Measurements from ENCODE around the gene ASPHD2. TPM values are rescaled to one million over a fixed set of nuclear protein-coding genes. Genes with fewer than 3 reads are reported as not detected.

The ASPHD2 gene
- total RNA-seq, 3 donors from 2014 or later = 2.7 to 3.7 (median 3.5) TPM

GRCh38 chr22:26489447-26490036, 60.5 kb downstream of the ASPHD2 start:
- intact Hi-C loops (cut with DNase I, micrococcal nuclease) = no loop called here

GRCh38 chr22:26492220-26492619, 63.2 kb downstream of the ASPHD2 start:
- no peak for TF ChIP-seq CTCF (IDR thresholded peaks at IDR 0.05)
- Histone ChIP-seq H3K4me1 (ENCODE audit: low read depth) (no peaks in the 10 kb centered on the region), H3K4me3 (no peak overlapping the region), H3K36me3 (ENCODE audit: low read depth) (peaks cover 15% of the 10 kb centered on the region), H3K9me3 (no peaks in the 10 kb centered on the region)
- intact Hi-C loops (cut with DNase I, micrococcal nuclease) = no loop called here
- no peak for ATAC-seq
- no peak for DNase-seq

More at GRCh38 chr22:26489447-26490036, 60.5 kb downstream of the ASPHD2 start:
- Histone ChIP-seq H3K4me1 (ENCODE audit: low read depth) (peaks cover 7% of the 10 kb centered on the region), H3K4me3 (no peak overlapping the region), H3K9me3 (no peaks in the 10 kb centered on the region), H3K36me3 (ENCODE audit: low read depth) (peaks cover 7% of the 10 kb centered on the region)
- ATAC-seq (no peak), DNase-seq (no peak)
- TF ChIP-seq CTCF (IDR thresholded peaks at IDR 0.05) = no peak

- peaks cover 24% of the 10 kb centered on the region for H3K36me3 ChIP-seq (ENCODE audit: low read depth)
- ATAC-seq (no peak), DNase-seq (no peak)
- no peak overlapping the region for H3K4me3 ChIP-seq
- no peaks in the 10 kb centered on the region for H3K4me1 ChIP-seq (ENCODE audit: low read depth)
- intact Hi-C loops (cut with DNase I, micrococcal nuclease) = no loop called here
- H3K9me3 ChIP-seq = no peaks in the 10 kb centered on the region
- no peak for TF ChIP-seq CTCF (IDR thresholded peaks at IDR 0.05)
Measured at GRCh38 chr22:26494506-26494905, 65.4 kb downstream of the ASPHD2 start.

Other genes starting within 250 kb of the ASPHD2 start
- gene HPS4, start 54.5 kb downstream of the ASPHD2 start, total RNA-seq = 10 to 100 TPM; 28.6 to 29.2 (median 28.9) TPM
- gene SRRD, start 54.6 kb downstream of the ASPHD2 start, total RNA-seq = 10 to 100 TPM; 11.1 to 19.1 (median 11.2) TPM
- 10 to 100 TPM; 26.2 to 39.1 (median 34.6) TPM for gene TFIP11, start 83.2 kb downstream of the ASPHD2 start, total RNA-seq
- gene TPST2, start 160.9 kb downstream of the ASPHD2 start, total RNA-seq = 10 to 100 TPM in 2 of 3 donors, 1 to 10 TPM in 1; 9.2 to 13.9 (median 11.7) TPM
- 1 to 10 TPM in 1 of 3 donors, not detected in 2; 1.0 TPM for gene CRYBB1, start 188.8 kb downstream of the ASPHD2 start, total RNA-seq
- not detected for gene CRYBA4, start 192.7 kb downstream of the ASPHD2 start, total RNA-seq
- gene MIAT, start 228.3 kb downstream of the ASPHD2 start, total RNA-seq = 1 to 10 TPM; 3.3 to 7.1 (median 3.5) TPM

Data from mucosa of descending colon (tissue), 3 donors.